ENCODE data around the gene TNNI2. TPM values are rescaled to one million over a fixed set of nuclear protein-coding genes. Genes with fewer than 3 reads are reported as not detected.

The TNNI2 gene
- total and polyA plus RNA-seq, 10 of the 15 experiments (the other 5 are each of a cell fraction or from before 2014, with no cell fraction given) = 0.14 to 0.79 (median 0.37) TPM; not detected in 4

GRCh38 chr11:1834779-1835670 is 3.8 kb upstream of the TNNI2 start, which contains the start of gene SYT8:
TSS of gene SYT8 (plus strand) at chr11:1834990. CDS start at chr11:1835106, 116 bp downstream.
- no peaks in the 10 kb centered on the region for H3K79me2 ChIP-seq (ENCODE audit: control insufficient read depth, insufficient read depth, low read length)
- H3K27ac ChIP-seq (ENCODE audit: control insufficient read depth, insufficient read depth) = no peak within 1 kb of the TSS
- RAD21 ChIA-PET (ENCODE audit: unreplicated experiment) = interaction anchor here (1.1 to 7.5 kb wide), 5 partner anchors 48 to 317 kb away, joined by 4 to 107 read pairs (median 6); no protein-coding TSS in a partner anchor
- CTCF ChIA-PET = interaction anchor here (1.1 to 7.9 kb wide), 8 partner anchors 117 to 316 kb away, joined by 3 to 187 read pairs (median 21); no protein-coding TSS in a partner anchor
- intact Hi-C loops (cut with micrococcal nuclease; ENCODE audit: unreplicated experiment) (loop anchor here (5.0 kb wide), 2 partner anchors 52 to 183 kb away; no protein-coding TSS in a partner anchor), in situ Hi-C loops (cut with MboI) (no loop called here)
- TF ChIP-seq CEBPZ (IDR thresholded peaks at IDR 0.05; ENCODE audit: low read depth, low read length) (no peak), STAT3 (IDR thresholded peaks at IDR 0.05; ENCODE audit: low read depth, low read length) (no peak)
- H3K4me2 ChIP-seq (ENCODE audit: control insufficient read depth, insufficient read depth) = no peak within 1 kb of the TSS
- H2AFZ ChIP-seq (ENCODE audit: control insufficient read depth, low read depth, low read length) = no peak within 1 kb of the TSS
- BruUV-seq (replicated peaks) = no TSS peak
- no peaks in the 10 kb centered on the region for H3K36me3 ChIP-seq (ENCODE audit: control insufficient read depth in 2 of 2, insufficient read depth in 2 of 2, low read length in 1 of 2)
- H3K9me3 ChIP-seq (replicated peaks; ENCODE audit: control insufficient read depth, insufficient read depth, low read length) = no peaks in the 10 kb centered on the region
- no peak within 1 kb of the TSS for H3K9ac ChIP-seq (ENCODE audit: control insufficient read depth, insufficient read depth, low read length)
- SMC1A ChIA-PET (ENCODE audit: uncharacterized antibody, unreplicated experiment) = interaction anchor here (1.4 to 5.9 kb wide), 3 partner anchors 141 to 315 kb away, joined by 3 to 65 read pairs (median 17); no protein-coding TSS in a partner anchor
- POLR2A ChIA-PET = no interaction called here
- FAIRE-seq = no peak
- H4K20me1 ChIP-seq (ENCODE audit: control insufficient read depth, insufficient read depth) = no peaks in the 10 kb centered on the region
- no peaks in the 10 kb centered on the region; a peak in 2 of 4 replicates for H3K27me3 ChIP-seq (replicated peaks in 1 of 2; ENCODE audit: control insufficient read depth in 2 of 2, insufficient read depth in 2 of 2, low read length in 1 of 2)
- H3K4me1 ChIP-seq (ENCODE audit: control insufficient read depth, insufficient read depth, low read length) = peaks cover 10% of the 10 kb centered on the region
- DNase-seq (ENCODE audit: low read depth, low spot score) = no peak
- ATAC-seq = no peak
- H3K4me3 ChIP-seq = no peak within 1 kb of the TSS
- WGBS (ENCODE audit: insufficient coverage, insufficient replicate concordance, low lambda C conversion rate, missing lambda C conversion rate) = 58% methylated on average over 24 of the region's 26 CpGs
